GM06990 (cell line): ENCODE data around the gene EIF2B5.

Experiments used
- DNase-seq: peaks from one replicate; pipeline ENCODE4 v3.0.0-alpha.2; 2011; ENCODE audit not compliant: insufficient read length; ENCODE audit errors: extremely low read depth
- H3K27me3 ChIP-seq: replicated peaks from 2 replicates; pipeline ENCODE4 v1.6.0; 2011; ENCODE audit warnings: low read length; ENCODE audit not compliant: control insufficient read depth, insufficient read depth
- H3K36me3 ChIP-seq: 2 replicates; pipeline ENCODE4 v1.5.1; 2011; ENCODE audit warnings: low read length; ENCODE audit not compliant: control insufficient read depth, insufficient read depth
- H3K4me3 ChIP-seq: replicated peaks from 2 replicates; pipeline ENCODE4 v1.5.1; 2011; ENCODE audit warnings: low read depth, mild to moderate bottlenecking, control low read depth, low read length
- TF ChIP-seq, protein P1 (sequence below): IDR thresholded peaks from 2 replicates; pipeline ENCODE4 v1.5.1; 2011; ENCODE audit warnings: low read length, control low read depth, mild to moderate bottlenecking, inconsistent platforms; ENCODE audit not compliant: insufficient read depth, poor library complexity, severe bottlenecking

EIF2B5 gene

DNA sequence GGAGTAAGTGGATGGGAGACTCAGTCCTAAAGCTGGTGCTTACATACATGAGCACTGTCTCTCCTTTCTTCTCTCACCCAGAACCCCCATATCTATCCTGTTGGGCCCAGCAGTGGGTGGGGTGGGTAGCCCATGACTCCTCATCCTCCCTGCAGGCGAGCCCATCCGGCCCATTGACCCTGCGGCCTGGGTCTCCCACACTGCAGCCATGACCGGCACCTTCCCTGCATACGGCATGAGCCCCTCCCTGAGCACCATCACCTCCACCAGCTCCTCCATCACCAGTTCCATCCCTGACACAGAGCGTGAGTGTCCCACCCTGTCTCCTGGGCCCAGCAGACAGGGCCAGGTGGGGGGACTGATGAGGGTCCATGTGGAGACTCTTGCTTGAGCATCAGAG lies 31.5 kb downstream of the EIF2B5 start:
- H3K4me3 ChIP-seq, result no peak overlapping the region
- no peak for DNase-seq
- no peaks in the 10 kb centered on the region for H3K27me3 ChIP-seq
- TF ChIP-seq, protein P1, sequence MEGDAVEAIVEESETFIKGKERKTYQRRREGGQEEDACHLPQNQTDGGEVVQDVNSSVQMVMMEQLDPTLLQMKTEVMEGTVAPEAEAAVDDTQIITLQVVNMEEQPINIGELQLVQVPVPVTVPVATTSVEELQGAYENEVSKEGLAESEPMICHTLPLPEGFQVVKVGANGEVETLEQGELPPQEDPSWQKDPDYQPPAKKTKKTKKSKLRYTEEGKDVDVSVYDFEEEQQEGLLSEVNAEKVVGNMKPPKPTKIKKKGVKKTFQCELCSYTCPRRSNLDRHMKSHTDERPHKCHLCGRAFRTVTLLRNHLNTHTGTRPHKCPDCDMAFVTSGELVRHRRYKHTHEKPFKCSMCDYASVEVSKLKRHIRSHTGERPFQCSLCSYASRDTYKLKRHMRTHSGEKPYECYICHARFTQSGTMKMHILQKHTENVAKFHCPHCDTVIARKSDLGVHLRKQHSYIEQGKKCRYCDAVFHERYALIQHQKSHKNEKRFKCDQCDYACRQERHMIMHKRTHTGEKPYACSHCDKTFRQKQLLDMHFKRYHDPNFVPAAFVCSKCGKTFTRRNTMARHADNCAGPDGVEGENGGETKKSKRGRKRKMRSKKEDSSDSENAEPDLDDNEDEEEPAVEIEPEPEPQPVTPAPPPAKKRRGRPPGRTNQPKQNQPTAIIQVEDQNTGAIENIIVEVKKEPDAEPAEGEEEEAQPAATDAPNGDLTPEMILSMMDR, result no peak
- H3K36me3 ChIP-seq, result peaks cover 37% of the 10 kb centered on the region

DNA sequence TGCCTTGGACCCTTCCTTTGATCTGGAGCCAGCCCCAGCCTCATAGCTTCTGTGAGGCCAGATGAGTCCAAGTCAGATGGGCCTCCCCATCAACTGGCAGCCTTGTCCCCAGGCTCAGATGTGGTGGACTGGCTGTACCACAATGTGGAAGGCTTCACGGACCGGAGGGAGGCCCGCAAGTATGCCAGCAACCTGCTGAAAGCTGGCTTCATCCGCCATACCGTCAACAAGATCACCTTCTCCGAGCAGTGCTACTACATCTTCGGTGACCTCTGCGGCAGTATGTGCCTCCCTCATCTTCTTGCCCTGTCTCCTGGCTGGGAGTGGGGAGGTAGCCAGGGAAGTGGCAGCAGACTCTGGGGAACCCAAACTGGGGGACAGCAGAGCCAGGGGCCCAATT lies 32.6 kb downstream of the EIF2B5 start:
- peaks cover 41% of the 10 kb centered on the region for H3K36me3 ChIP-seq
- TF ChIP-seq, protein P1, result no peak
- H3K27me3 ChIP-seq, result no peaks in the 10 kb centered on the region
- no peak overlapping the region for H3K4me3 ChIP-seq
- DNase-seq, result no peak

DNA sequence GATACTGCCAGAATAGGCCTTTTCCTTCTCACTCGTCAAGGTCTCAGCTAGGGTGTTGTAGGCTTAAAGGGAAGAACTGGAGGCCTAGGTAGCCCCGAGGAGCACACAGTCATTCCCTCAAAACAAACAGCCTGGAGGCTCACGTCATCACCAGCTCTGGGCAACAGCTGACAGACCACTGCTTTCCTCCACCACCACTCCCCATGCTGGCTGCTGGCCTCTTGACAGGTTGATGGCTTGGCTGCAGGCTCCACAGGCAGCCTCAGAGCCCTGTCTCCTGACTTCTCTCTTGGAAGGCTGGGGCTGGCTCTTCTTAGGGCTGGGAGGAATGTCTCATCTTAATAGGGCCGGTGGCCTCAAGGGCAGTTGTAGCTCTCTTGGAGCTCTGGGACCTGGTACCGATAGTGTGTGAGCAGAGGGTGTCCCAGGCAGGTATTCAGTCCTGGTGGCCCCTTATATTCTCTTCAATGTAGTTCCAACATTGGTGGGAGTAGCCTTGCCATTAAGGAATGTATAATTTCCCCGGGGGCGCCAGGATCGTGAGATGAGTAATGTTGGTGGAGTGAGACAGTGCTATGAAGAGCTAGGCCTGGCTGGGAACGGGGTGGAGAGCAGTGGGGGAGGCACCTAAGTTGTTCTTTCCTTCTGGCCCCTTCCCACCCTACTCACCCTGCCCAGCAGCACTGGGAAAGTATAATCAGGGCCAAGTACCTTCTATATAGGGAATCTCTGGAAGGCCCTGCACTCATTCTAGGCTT lies 33.4 kb downstream of the EIF2B5 start:
- no peak for DNase-seq
- TF ChIP-seq, protein P1, result no peak
- H3K27me3 ChIP-seq, result no peaks in the 10 kb centered on the region
- peaks cover 40% of the 10 kb centered on the region for H3K36me3 ChIP-seq
- H3K4me3 ChIP-seq, result no peak overlapping the region

DNA sequence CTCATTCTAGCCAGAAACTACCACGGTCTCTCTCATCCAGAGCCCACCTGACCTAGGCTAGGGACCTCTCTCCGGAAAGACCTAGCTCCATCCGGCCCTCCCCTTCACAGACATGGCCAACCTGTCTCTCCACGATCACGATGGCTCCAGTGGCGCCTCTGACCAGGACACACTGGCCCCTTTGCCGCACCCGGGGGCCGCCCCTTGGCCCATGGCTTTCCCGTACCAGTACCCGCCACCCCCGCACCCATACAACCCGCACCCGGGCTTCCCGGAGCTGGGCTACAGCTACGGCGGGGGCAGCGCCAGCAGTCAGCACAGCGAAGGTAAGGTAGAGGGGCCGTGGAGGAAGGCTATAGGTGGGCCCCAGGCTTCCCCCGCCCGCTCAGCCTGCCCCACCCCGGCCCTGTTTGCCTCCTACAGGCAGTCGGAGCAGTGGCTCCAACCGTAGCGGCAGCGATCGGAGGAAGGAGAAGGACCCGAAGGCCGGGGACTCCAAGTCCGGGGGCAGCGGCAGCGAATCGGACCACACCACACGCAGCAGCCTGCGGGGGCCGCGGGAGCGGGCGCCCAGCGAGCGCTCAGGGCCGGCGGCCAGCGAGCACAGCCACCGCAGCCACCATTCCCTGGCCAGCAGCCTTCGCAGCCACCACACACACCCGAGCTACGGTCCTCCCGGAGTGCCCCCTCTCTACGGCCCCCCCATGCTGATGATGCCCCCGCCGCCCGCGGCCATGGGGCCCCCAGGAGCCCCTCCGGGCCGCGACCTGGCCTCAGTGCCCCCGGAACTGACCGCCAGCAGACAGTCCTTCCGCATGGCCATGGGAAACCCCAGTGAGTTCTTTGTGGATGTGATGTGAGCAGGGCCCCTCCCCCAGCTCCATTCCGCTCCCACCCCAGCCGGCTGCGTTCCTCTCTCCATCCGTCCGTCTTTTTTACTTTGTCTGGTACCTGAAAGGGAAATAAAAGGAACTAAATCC lies 35.0 kb downstream of the EIF2B5 start:
- peaks cover 29% of the 10 kb centered on the region for H3K36me3 ChIP-seq
- H3K27me3 ChIP-seq, result no peaks in the 10 kb centered on the region
- no peak overlapping the region for H3K4me3 ChIP-seq
- DNase-seq, result no peak
- TF ChIP-seq, protein P1, result no peak

DNA sequence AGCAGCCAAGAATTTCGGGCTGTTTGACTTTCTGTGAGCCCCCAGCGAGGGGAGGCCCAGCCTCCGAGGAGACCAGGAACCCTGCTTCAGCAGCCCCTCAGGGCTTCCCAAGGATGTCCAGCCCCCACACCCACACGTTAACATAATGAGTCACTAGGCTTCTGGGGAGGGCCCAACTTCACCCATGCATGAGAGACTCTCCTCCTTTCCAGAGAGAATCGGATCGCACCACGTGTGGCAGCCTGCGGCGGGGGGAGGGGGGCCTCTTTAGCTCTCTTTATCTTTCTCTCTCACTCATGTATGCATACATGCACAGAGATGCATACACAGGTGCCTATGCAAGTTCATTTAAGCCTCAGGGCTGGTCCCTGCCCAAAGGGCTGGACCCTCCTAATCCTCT lies 36.4 kb downstream of the EIF2B5 start:
- H3K27me3 ChIP-seq, result no peaks in the 10 kb centered on the region
- peaks cover 19% of the 10 kb centered on the region for H3K36me3 ChIP-seq
- TF ChIP-seq, protein P1, result no peak
- peak; percentile 48 for DNase-seq
- H3K4me3 ChIP-seq, result no peak overlapping the region
